GM12801 (cell line): Measurements from ENCODE around the gene ZAP70.

Experiments
- TF ChIP-seq, protein P1 (sequence below): IDR thresholded peaks from one replicate; pipeline ENCODE4 v1.5.1; 2011; ENCODE audit warnings: control low read depth; ENCODE audit not compliant: insufficient read length; ENCODE audit errors: extremely low read depth

Gene ZAP70

DNA sequence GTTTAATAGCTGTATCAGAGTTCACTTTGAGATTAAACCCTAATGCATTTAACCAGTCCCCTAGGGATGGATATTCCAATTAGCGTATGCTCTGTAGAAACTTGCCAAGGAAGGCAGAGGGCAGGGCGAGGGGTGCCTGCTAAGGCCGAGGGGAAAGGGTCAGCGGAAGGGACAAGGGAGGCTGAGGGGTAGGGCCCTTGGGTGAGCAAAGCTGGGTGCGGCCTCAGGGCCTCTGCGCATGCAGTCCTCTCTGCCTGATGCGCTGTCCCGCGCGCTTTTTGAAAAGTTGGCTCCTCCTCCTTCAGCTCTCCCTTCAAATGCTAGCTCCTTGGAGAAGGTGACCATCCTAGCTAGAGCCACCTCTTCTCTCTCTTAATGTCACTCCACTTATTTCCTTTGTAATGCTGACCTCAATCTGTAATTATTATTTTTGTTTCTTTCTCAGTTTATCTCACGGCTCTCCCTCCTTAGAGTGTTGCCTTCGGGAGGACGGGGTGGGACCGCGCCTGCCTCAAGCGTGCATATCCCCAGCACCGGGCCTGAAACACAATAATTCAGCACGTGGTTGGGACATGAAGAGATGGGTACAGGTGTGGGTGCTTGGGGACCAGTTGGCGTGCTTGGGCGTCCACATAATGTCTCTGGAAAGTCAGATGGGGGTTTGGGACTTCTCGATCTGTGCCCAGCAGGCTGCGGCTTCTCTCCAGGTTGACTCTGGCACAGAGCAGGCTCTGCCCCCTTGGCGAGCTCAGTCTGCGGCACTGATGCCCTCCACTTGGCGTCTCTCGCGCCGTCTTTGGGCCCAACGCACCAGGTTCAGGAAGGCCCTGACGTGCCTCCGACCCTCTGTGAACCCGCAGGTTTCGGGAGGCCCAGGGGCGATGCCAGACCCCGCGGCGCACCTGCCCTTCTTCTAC is 10.0 kb downstream of the ZAP70 start:
- TF ChIP-seq, protein P1, sequence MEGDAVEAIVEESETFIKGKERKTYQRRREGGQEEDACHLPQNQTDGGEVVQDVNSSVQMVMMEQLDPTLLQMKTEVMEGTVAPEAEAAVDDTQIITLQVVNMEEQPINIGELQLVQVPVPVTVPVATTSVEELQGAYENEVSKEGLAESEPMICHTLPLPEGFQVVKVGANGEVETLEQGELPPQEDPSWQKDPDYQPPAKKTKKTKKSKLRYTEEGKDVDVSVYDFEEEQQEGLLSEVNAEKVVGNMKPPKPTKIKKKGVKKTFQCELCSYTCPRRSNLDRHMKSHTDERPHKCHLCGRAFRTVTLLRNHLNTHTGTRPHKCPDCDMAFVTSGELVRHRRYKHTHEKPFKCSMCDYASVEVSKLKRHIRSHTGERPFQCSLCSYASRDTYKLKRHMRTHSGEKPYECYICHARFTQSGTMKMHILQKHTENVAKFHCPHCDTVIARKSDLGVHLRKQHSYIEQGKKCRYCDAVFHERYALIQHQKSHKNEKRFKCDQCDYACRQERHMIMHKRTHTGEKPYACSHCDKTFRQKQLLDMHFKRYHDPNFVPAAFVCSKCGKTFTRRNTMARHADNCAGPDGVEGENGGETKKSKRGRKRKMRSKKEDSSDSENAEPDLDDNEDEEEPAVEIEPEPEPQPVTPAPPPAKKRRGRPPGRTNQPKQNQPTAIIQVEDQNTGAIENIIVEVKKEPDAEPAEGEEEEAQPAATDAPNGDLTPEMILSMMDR = no peak

DNA sequence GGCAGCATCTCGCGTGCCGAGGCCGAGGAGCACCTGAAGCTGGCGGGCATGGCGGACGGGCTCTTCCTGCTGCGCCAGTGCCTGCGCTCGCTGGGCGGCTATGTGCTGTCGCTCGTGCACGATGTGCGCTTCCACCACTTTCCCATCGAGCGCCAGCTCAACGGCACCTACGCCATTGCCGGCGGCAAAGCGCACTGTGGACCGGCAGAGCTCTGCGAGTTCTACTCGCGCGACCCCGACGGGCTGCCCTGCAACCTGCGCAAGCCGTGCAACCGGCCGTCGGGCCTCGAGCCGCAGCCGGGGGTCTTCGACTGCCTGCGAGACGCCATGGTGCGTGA is 10.7 kb downstream of the ZAP70 start:
- TF ChIP-seq, protein P1 = no peak

GRCh38 chr2:97724501-97724900 is 11.1 kb downstream of the ZAP70 start:
- TF ChIP-seq, protein P1 = no peak

DNA sequence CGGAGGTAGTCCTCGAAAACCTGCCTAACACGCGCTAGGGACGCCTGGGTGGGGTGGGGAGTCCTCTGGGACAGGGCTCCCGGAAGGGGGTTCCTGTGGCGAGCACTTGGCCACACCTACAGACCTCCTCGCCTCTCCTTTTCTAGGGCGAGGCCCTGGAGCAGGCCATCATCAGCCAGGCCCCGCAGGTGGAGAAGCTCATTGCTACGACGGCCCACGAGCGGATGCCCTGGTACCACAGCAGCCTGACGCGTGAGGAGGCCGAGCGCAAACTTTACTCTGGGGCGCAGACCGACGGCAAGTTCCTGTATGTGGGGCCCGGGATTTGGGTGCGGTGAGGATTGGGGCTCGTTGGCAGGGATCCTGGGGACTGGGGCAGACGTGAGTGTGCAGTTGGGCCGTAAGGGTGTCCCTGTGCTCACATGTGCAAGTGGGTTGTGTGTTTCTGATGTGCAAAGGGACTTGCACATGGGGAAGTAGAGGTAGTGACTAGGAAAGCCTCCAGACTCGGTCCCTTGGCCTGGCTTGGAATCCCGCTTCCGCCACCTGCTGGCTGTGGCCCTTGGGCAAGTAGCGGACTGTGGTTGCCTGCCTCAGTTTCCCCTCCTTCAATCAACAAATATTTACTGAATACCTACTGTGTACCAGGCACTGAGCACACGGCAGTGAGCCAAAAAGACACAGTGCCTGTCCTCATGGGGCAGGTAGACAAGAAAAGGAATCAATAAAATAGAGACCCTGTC is 11.7 kb downstream of the ZAP70 start:
- TF ChIP-seq, protein P1 = no peak

GRCh38 chr2:97726261-97727064 is 13.1 kb downstream of the ZAP70 start:
- TF ChIP-seq, protein P1 = no peak

DNA sequence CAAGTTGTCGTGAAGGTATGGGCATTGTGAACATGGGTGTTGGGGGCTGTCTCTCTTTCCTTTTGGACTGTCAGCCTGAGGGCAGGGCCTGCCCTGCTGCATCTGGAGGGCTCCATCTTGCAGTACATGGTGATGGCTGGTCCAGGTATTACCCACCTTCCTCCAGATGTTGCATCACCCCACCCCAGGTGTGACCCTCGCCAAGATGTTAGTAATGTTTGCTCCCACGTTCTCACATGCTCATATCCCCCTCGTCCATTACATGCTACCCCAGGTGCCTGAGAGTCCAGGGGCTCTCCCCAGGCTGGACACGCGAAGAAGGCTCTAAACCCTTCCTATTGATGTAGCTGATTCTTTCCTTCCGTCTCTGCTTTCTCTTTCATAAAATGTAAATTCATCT is 13.9 kb downstream of the ZAP70 start:
- TF ChIP-seq, protein P1 = no peak
